ENCODE data around the gene PPP4R1.

DNA sequence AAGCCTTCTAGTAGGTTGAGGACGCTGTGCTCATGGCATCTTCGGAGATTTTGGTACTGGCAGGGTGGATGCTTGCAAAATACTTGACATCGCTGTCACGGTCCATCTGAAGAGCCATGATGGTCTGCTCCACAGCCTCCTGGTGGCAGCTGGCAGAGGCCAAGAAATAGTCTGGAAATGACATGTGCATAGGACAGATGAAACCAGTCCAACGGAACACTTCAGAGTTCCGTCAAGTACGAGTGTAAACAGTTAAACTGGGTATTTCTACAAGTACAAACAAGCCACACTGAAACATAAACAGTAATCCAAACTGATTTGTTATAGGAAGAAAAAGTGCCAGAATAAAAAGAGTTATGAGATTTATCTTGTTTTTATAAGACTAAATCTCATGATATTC is 66.6 kb downstream of the PPP4R1 start:
- TF ChIP-seq, protein P1, sequence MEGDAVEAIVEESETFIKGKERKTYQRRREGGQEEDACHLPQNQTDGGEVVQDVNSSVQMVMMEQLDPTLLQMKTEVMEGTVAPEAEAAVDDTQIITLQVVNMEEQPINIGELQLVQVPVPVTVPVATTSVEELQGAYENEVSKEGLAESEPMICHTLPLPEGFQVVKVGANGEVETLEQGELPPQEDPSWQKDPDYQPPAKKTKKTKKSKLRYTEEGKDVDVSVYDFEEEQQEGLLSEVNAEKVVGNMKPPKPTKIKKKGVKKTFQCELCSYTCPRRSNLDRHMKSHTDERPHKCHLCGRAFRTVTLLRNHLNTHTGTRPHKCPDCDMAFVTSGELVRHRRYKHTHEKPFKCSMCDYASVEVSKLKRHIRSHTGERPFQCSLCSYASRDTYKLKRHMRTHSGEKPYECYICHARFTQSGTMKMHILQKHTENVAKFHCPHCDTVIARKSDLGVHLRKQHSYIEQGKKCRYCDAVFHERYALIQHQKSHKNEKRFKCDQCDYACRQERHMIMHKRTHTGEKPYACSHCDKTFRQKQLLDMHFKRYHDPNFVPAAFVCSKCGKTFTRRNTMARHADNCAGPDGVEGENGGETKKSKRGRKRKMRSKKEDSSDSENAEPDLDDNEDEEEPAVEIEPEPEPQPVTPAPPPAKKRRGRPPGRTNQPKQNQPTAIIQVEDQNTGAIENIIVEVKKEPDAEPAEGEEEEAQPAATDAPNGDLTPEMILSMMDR (IDR thresholded peaks at IDR 0.05) = peak in 2 of 6 experiments; percentile 15 to 24
- TF ChIP-seq POLR2A (IDR thresholded peaks at IDR 0.05) = no peak
- TF ChIP-seq EP300 (IDR thresholded peaks at IDR 0.05) = no peak
- no peak for TF ChIP-seq POLR2AphosphoS5 (IDR thresholded peaks at IDR 0.05)

Data from upper lobe of left lung (tissue), 4 donors.